KMS-11 (cell line): ENCODE results near the gene PIEZO2.

Source experiments
- H2AFZ ChIP-seq: fragments of 200-600 bp; sonication (generic); 2 replicates; pipeline ENCODE4 v1.6.1; 2016; ENCODE audit warnings: antibody characterized with exemption, mixed run types, low read depth
- H3K27ac ChIP-seq: fragments of 200-600 bp; sonication (generic); 2 replicates; pipeline ENCODE4 v1.6.1; 2016; ENCODE audit warnings: mild to moderate bottlenecking, mixed run types
- H3K27me3 ChIP-seq: fragments of 200-600 bp; sonication (generic); 2 replicates; pipeline ENCODE4 v1.6.1; 2017; ENCODE audit warnings: mild to moderate bottlenecking, low read depth, mixed run types, moderate library complexity; ENCODE audit not compliant: insufficient read depth
- H3K36me3 ChIP-seq: fragments of 200-600 bp; sonication (generic); 2 replicates; pipeline ENCODE4 v1.6.1; 2017; ENCODE audit warnings: mild to moderate bottlenecking, mixed run types; ENCODE audit not compliant: insufficient read depth
- H3K4me1 ChIP-seq: fragments of 200-600 bp; sonication (generic); 2 replicates; pipeline ENCODE4 v1.6.1; 2016; ENCODE audit warnings: mild to moderate bottlenecking, low read depth, mixed run types; ENCODE audit not compliant: poor library complexity, severe bottlenecking
- H3K4me2 ChIP-seq: fragments of 200-600 bp; sonication (generic); 2 replicates; pipeline ENCODE4 v1.7.0; 2016; ENCODE audit warnings: mild to moderate bottlenecking, mixed run types
- H3K4me3 ChIP-seq: fragments of 200-600 bp; sonication (generic); IDR thresholded peaks from 2 replicates; pipeline ENCODE4 v1.6.1; 2017; ENCODE audit warnings: low read depth, low read length, mixed read lengths; ENCODE audit not compliant: insufficient read depth
- H3K79me2 ChIP-seq: fragments of 200-600 bp; sonication (generic); 2 replicates; pipeline ENCODE4 v1.6.1; 2016; ENCODE audit warnings: low read depth, mixed run types; ENCODE audit not compliant: insufficient read depth
- H3K9ac ChIP-seq: fragments of 200-600 bp; sonication (generic); 2 replicates; pipeline ENCODE4 v1.6.1; 2016; ENCODE audit warnings: mild to moderate bottlenecking, mixed run types
- H4K20me1 ChIP-seq: fragments of 200-600 bp; sonication (generic); 2 replicates; pipeline ENCODE4 v1.6.1; 2016; ENCODE audit warnings: mild to moderate bottlenecking, mixed run types; ENCODE audit not compliant: insufficient read depth
- CTCF ChIP-seq: fragments of 200-600 bp; sonication (generic); conservative IDR thresholded peaks from 2 replicates; pipeline ENCODE4 v1.6.1; 2017; ENCODE audit warnings: low read depth, mild to moderate bottlenecking, antibody characterized with exemption, low read length, moderate library complexity, mixed read lengths

Gene PIEZO2

DNA sequence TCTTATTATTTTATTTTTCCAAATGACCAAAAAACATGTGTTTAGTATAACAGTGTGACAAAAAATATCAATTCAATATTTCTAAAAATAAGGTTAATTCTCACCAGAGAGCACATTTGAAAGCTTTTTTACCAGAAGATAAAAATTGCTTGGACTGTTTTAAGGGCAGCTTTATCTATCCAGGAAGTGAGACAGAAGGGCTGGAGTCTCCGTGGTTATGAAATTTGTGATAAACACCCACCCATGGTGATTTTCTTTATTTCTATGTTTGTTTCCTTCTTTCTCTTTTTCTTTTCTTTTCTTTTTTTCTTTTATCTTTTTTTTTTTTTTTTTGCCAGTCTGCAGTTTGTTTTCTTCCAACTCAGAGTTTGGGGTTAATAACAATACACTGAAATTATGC, 298.5 kb downstream of the PIEZO2 start:
- Histone ChIP-seq H3K27ac (no peak overlapping the region), H3K4me3 (no peak overlapping the region), H3K4me1 (peaks cover 52% of the 10 kb centered on the region), H3K36me3 (no peaks in the 10 kb centered on the region), H2AFZ (no peak overlapping the region), H3K9ac (0 out of 2 replicates have a peak overlapping the region, but pooled peaks have one; percentile 16), H4K20me1 (no peaks in the 10 kb centered on the region), H3K27me3 (no peaks in the 10 kb centered on the region), H3K4me2 (peak overlapping the region; percentile 31), H3K79me2 (no peaks in the 10 kb centered on the region)
- no peak for TF ChIP-seq CTCF

DNA sequence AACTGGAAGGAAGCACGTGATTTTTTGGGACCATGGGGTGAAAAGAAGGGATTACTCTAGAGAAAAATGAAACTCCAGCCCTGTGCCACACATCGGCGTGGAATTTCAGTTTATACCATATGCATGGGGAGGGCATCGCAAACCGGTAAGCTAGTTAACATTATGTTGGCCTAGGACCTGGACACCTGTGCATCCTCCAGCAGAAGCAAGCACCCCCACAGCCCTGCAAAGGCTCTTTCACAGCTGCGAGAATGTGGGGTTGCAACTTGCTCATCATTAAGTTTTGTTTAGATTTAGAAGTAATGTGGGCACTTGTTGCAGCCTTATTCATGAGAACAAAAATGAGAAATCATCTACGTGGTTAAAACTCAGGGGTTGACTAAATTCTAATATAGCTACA, 299.2 kb downstream of the PIEZO2 start:
- no peak for TF ChIP-seq CTCF
- Histone ChIP-seq H3K4me1 (peaks cover 52% of the 10 kb centered on the region), H3K27me3 (no peaks in the 10 kb centered on the region), H3K79me2 (no peaks in the 10 kb centered on the region), H2AFZ (no peak overlapping the region), H4K20me1 (no peaks in the 10 kb centered on the region), H3K9ac (0 out of 2 replicates have a peak overlapping the region, but pooled peaks have one; percentile 16), H3K4me2 (peak overlapping the region; percentile 31; the same call in 1 of the 2 replicates), H3K4me3 (no peak overlapping the region), H3K27ac (no peak overlapping the region), H3K36me3 (no peaks in the 10 kb centered on the region)

- Histone ChIP-seq H3K9ac (no peak overlapping the region), H3K36me3 (no peaks in the 10 kb centered on the region), H3K4me1 (peaks cover 49% of the 10 kb centered on the region), H3K27me3 (no peaks in the 10 kb centered on the region), H3K27ac (no peak overlapping the region), H3K4me2 (no peak overlapping the region), H3K4me3 (no peak overlapping the region), H4K20me1 (no peaks in the 10 kb centered on the region), H2AFZ (no peak overlapping the region), H3K79me2 (no peaks in the 10 kb centered on the region)
- TF ChIP-seq CTCF: no peak
Observed at GRCh38 chr18:10847907-10848306, 301.5 kb downstream of the PIEZO2 start.

DNA sequence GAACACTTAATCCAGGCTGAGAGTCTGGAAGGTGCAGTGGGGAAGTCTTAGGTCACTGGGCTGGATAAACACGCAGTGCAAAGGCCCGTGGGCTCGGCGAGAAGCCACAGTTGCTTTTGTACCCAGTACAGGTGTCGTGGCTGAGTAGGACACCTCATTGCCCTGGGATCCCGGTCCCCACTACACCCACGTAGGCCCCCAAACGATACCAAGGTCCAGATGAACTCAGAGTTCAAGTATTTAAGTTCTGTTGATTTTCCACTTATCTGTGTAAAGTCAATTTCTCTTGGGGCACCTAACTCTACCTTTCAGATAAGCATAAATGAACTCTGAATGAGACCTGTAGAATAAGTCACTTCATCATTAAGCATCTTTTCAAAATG, 302.0 kb downstream of the PIEZO2 start:
- no peaks in the 10 kb centered on the region for H3K79me2 ChIP-seq
- no peak for TF ChIP-seq CTCF
- no peak overlapping the region for H3K4me2 ChIP-seq

More for the DNA sequence above, 302.0 kb downstream of the PIEZO2 start:
- no peaks in the 10 kb centered on the region for H3K27me3 ChIP-seq
- no peak overlapping the region for H2AFZ ChIP-seq
- H3K9ac ChIP-seq: no peak overlapping the region
- no peak overlapping the region for H3K4me3 ChIP-seq
- H3K4me1 ChIP-seq: peaks cover 44% of the 10 kb centered on the region
- no peak overlapping the region for H3K27ac ChIP-seq
- no peaks in the 10 kb centered on the region for H3K36me3 ChIP-seq
- H4K20me1 ChIP-seq: no peaks in the 10 kb centered on the region
